Measurements from ENCODE around the gene KCNC4. TPM values are rescaled to one million over a fixed set of nuclear protein-coding genes. Genes with fewer than 3 reads are reported as not detected.
A peak's percentile ranks its signal among the peaks of the same experiment; 100 is the strongest.

Gene KCNC4
- total RNA-seq, 3 donors from 2014 or later = 3.8 to 12.6 (median 5.2) TPM

- DNase-seq (ENCODE audit: low spot score in 2 of 2) = no peak
- H3K27me3 ChIP-seq = no peaks in the 10 kb centered on the region
- H3K4me1 ChIP-seq = peaks cover 3 to 28% of the 10 kb centered on the region in 2 donors
- intact Hi-C loops (cut with DNase I; ENCODE audit: low total_unique reads) = loop anchor here (1.0 kb wide), 1 partner anchor 94 kb away; no protein-coding TSS in a partner anchor
- peak overlapping the region; percentile 50 to 75 for H3K27ac ChIP-seq
- H3K4me3 ChIP-seq = no peak overlapping the region
- H3K9me3 ChIP-seq = no peaks in the 10 kb centered on the region
- TF ChIP-seq CTCF (IDR thresholded peaks at IDR 0.05) (no peak), POLR2A (IDR thresholded peaks at IDR 0.05) (no peak), POLR2AphosphoS5 (IDR thresholded peaks at IDR 0.05) (no peak)
- H3K36me3 ChIP-seq = no peaks in the 10 kb centered on the region
Observed at GRCh38 chr1:110213143-110213540, 3.0 kb downstream of the KCNC4 start.

GRCh38 chr1:110214454-110215404 lies 4.6 kb downstream of the KCNC4 start:
- peak overlapping the region; percentile 72 to 75 for H3K27ac ChIP-seq
- H3K36me3 ChIP-seq = no peaks in the 10 kb centered on the region
- peaks cover 3 to 28% of the 10 kb centered on the region in 2 donors for H3K4me1 ChIP-seq
- intact Hi-C loops (cut with DNase I; ENCODE audit: low total_unique reads) = no loop called here
- no peak for DNase-seq (ENCODE audit: low spot score in 2 of 2)
- TF ChIP-seq POLR2A (IDR thresholded peaks at IDR 0.05) = no peak
- no peak for TF ChIP-seq CTCF (IDR thresholded peaks at IDR 0.05)
- TF ChIP-seq POLR2AphosphoS5 (IDR thresholded peaks at IDR 0.05) = no peak
- no peaks in the 10 kb centered on the region for H3K9me3 ChIP-seq
- H3K27me3 ChIP-seq = no peaks in the 10 kb centered on the region
- H3K4me3 ChIP-seq = peak overlapping the region in 1 of 3 donors; percentile 29

- H3K9me3 ChIP-seq = no peaks in the 10 kb centered on the region
- no peaks in the 10 kb centered on the region for H3K36me3 ChIP-seq
- no peaks in the 10 kb centered on the region for H3K27me3 ChIP-seq
- DNase-seq (ENCODE audit: low spot score in 2 of 2) = no peak
- no peak for TF ChIP-seq POLR2AphosphoS5 (IDR thresholded peaks at IDR 0.05)
- TF ChIP-seq CTCF (IDR thresholded peaks at IDR 0.05) = no peak
- TF ChIP-seq POLR2A (IDR thresholded peaks at IDR 0.05) = no peak
- no peak overlapping the region for H3K4me3 ChIP-seq
- H3K4me1 ChIP-seq = peaks cover 0 to 28% of the 10 kb centered on the region in 2 donors
- intact Hi-C loops (cut with DNase I; ENCODE audit: low total_unique reads) = no loop called here
- H3K27ac ChIP-seq = peak overlapping the region; percentile 48 to 75
Observed at GRCh38 chr1:110215621-110216515, 5.8 kb downstream of the KCNC4 start.

GRCh38 chr1:110216844-110217444 lies 6.8 kb downstream of the KCNC4 start:
- no peaks in the 10 kb centered on the region for H3K36me3 ChIP-seq
- H3K4me3 ChIP-seq = no peak overlapping the region
- H3K27ac ChIP-seq = no peak overlapping the region
- DNase-seq (ENCODE audit: low spot score in 2 of 2) = no peak
- H3K9me3 ChIP-seq = no peaks in the 10 kb centered on the region
- no peak for TF ChIP-seq CTCF (IDR thresholded peaks at IDR 0.05)
- TF ChIP-seq POLR2AphosphoS5 (IDR thresholded peaks at IDR 0.05) = no peak
- TF ChIP-seq POLR2A (IDR thresholded peaks at IDR 0.05) = no peak
- H3K4me1 ChIP-seq = peaks cover 0 to 28% of the 10 kb centered on the region in 2 donors
- intact Hi-C loops (cut with DNase I; ENCODE audit: low total_unique reads) = no loop called here
- H3K27me3 ChIP-seq = no peaks in the 10 kb centered on the region
